GM23338 (cell line): ENCODE measurements around the gene KCNT1.
"Not testable (repeated sequence)": the region's sequence is repeated elsewhere in the genome, so short reads cannot be mapped to it uniquely, and the experiment has no call there.

Experiments
- CREB1 ChIP-seq: fragments of 250-450 bp; sonication (Bioruptor Pico); IDR thresholded peaks from 2 replicates; pipeline ENCODE4 v1.5.0; 2020; ENCODE audit warnings: low read depth, mild to moderate bottlenecking, moderate library complexity
- CTCF ChIP-seq, 2 experiments: fragments of 200-600 bp in 1 of 2; sonication (generic) in 1 of 2; conservative IDR thresholded peaks; 2 replicates each; pipeline versions ENCODE4 v1.5.1 to v1.6.1; 2016 to 2017; ENCODE audit warnings: antibody characterized with exemption in 2 of 2, low read depth in 2 of 2, mild to moderate bottlenecking in 2 of 2, moderate library complexity in 1 of 2
- ETS1 ChIP-seq: IDR thresholded peaks from 2 replicates; pipeline ENCODE4 v1.6.1; 2016; ENCODE audit warnings: antibody characterized with exemption
- EZH2 ChIP-seq: fragments of 200-600 bp; sonication (generic); IDR thresholded peaks from one replicate; pipeline ENCODE4 v1.8.0; 2017; ENCODE audit warnings: antibody characterized with exemption, mild to moderate bottlenecking, low read depth; ENCODE audit not compliant: unreplicated experiment
- EZH2phosphoT487 ChIP-seq: fragments of 200-600 bp; sonication (generic); IDR thresholded peaks from one replicate; pipeline ENCODE4 v1.8.1; 2018; ENCODE audit warnings: antibody characterized with exemption; ENCODE audit not compliant: unreplicated experiment
- JUNB ChIP-seq: IDR thresholded peaks from one replicate; pipeline ENCODE4 v1.6.1; 2016; ENCODE audit warnings: antibody characterized with exemption; ENCODE audit not compliant: unreplicated experiment
- NANOG ChIP-seq: IDR thresholded peaks from 2 replicates; pipeline ENCODE4 v1.6.1; 2016; ENCODE audit warnings: antibody characterized with exemption, borderline replicate concordance
- POLR2AphosphoS5 ChIP-seq: IDR thresholded peaks from 2 replicates; pipeline ENCODE4 v1.6.1; 2016; ENCODE audit warnings: antibody characterized with exemption, low read depth
- REST ChIP-seq: IDR thresholded peaks from one replicate; pipeline ENCODE4 v1.6.1; 2018; ENCODE audit warnings: antibody characterized with exemption; ENCODE audit not compliant: unreplicated experiment
- STAT1 ChIP-seq: IDR thresholded peaks from one replicate; pipeline ENCODE4 v1.6.1; 2016; ENCODE audit warnings: antibody characterized with exemption; ENCODE audit not compliant: unreplicated experiment
- ZNF331 ChIP-seq: fragments of 250-450 bp; sonication (Bioruptor Pico); IDR thresholded peaks from 2 replicates; pipeline ENCODE4 v1.5.0; 2020; ENCODE audit warnings: low read depth, mild to moderate bottlenecking, moderate library complexity
- ZNF462 ChIP-seq: fragments of 250-450 bp; sonication (Bioruptor Pico); IDR thresholded peaks from 2 replicates; pipeline ENCODE4 v1.5.0; 2020; ENCODE audit warnings: mild to moderate bottlenecking, moderate library complexity

- TF ChIP-seq CTCF (conservative IDR thresholded peaks at IDR 0.05; ENCODE audit: low read depth in 2 of 2); NANOG; ETS1; EZH2; STAT1; EZH2phosphoT487; POLR2AphosphoS5; CREB1 (CRISPR knock-in tag); REST; ZNF331; JUNB; ZNF462 (CRISPR knock-in tag): not testable (repeated sequence)
These were observed 29.2 kb upstream of the KCNT1 start for GRCh38 chr9:135672786-135673185.
